Measurements from ENCODE around the gene PRMT3.

DNA sequence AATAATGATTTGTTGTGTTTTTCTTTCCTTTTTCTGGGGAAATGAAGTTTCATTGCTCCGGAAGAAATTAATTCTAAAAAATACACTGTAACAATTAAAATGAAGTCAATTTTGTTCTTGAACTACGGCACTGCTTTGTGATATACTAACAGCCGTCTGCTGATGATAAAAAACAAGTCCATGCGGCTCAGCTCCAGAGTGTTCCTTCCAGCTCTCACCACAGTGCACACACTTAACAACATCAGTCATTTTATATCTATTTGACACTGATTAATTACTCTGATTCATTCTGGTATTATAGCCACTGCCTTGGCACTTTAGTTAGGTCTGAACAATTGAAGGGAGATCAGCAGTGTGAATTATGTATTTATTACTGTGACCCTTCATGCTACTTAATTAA, 114.5 kb downstream of the PRMT3 start:
- TF ChIP-seq EZH2phosphoT487 (IDR thresholded peaks at IDR 0.05) (no peak), CTCF (IDR thresholded peaks at IDR 0.05) (no peak), EZH2 (IDR thresholded peaks at IDR 0.05) (no peak)
